HFFc6 (cell line): ENCODE measurements around the gene ATP11A. TPM values are rescaled to one million over a fixed set of nuclear protein-coding genes. Genes with fewer than 3 reads are reported as not detected.
A peak's percentile ranks its signal among the peaks of the same experiment; 100 is the strongest.

ENCODE experiments used
- DNase-seq: peaks from one replicate; pipeline ENCODE4 v3.0.0-alpha.2; 2018
- H3K27ac Mint-ChIP-seq: 2 replicates; pipeline ENCODE4 v1.8.0; 2020; ENCODE audit warnings: mild to moderate bottlenecking, mixed read lengths
- H3K27me3 Mint-ChIP-seq: 2 replicates; pipeline ENCODE4 v1.8.0; 2021; ENCODE audit warnings: mild to moderate bottlenecking, moderate library complexity, mixed read lengths; ENCODE audit not compliant: insufficient read depth
- H3K36me3 Mint-ChIP-seq: 2 replicates; pipeline ENCODE4 v1.8.0; 2021; ENCODE audit warnings: low read depth, mixed read lengths
- H3K4me1 Mint-ChIP-seq: 2 replicates; pipeline ENCODE4 v1.8.0; 2020; ENCODE audit warnings: low read depth, mixed read lengths
- H3K4me3 Mint-ChIP-seq: 2 replicates; pipeline ENCODE4 v1.8.0; 2020; ENCODE audit warnings: mild to moderate bottlenecking, moderate library complexity, mixed read lengths
- H3K9me3 Mint-ChIP-seq: 2 replicates; pipeline ENCODE4 v1.8.0; 2020; ENCODE audit warnings: mild to moderate bottlenecking, mixed read lengths
- CTCF ChIP-seq: fragments of 200-600 bp; sonication (generic); IDR thresholded peaks from 2 replicates; pipeline ENCODE4 v1.5.0; 2021; ENCODE audit warnings: antibody characterized with exemption, mild to moderate bottlenecking
- total RNA-seq, 6 experiments: library from RNA; stranded (reverse); fragmentation: NEBNext Ultra II Directional; extraction: Animal tissue kit (Norgen Biotek cat#: 25700); gene quantifications; 2 replicates in 1 of 6; 3 replicates in 5 of 6; pipeline ENCODE4 v1.2.3, GENCODE V29; 2021

ATP11A gene
- total RNA-seq, 6 experiments from 2014 or later: 4.3 to 29.9 (median 6.5) TPM

GRCh38 chr13:112781287-112781686, 91.4 kb downstream of the ATP11A start:
- Mint-ChIP-seq H3K36me3 (peaks cover 5% of the 10 kb centered on the region), H3K9me3 (peaks cover 4% of the 10 kb centered on the region; the same call in 1 of the 2 replicates), H3K27me3 (no peaks in the 10 kb centered on the region), H3K4me3 (no peak overlapping the region), H3K4me1 (peaks cover 4% of the 10 kb centered on the region; the same call in 1 of the 2 replicates), H3K27ac (no peak overlapping the region)
- no peak for DNase-seq
- no peak for TF ChIP-seq CTCF

DNA sequence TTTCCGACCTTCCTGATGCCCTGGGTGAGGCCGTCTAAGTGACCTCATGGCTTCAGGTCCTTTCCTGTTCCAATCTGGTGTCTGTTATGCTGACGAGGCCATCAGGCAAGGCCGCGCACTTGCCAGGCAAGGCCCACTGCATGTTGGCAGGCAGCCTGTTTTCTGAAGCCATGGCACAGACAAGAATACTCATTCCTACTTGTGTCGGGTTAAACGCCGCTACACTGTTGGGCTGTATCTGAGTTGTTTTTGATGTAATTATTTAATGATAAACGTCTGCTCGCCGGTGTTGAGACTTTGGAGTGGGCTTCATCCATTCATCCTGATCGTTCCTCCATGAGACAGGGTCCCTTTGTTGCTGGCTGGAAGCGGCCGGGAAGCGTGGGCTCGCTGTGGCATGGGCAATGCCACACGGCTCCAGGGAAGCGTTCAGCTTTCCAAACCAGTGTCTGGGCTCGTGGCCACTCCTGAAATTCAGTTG, 92.1 kb downstream of the ATP11A start:
- peaks cover 7% of the 10 kb centered on the region; the same call in 1 of the 2 replicates for H3K9me3 Mint-ChIP-seq
- no peak for DNase-seq
- H3K27ac Mint-ChIP-seq: no peak overlapping the region

GRCh38 chr13:112782429-112783010, 92.7 kb downstream of the ATP11A start:
- no peak overlapping the region for H3K27ac Mint-ChIP-seq
- peaks cover 7% of the 10 kb centered on the region; the same call in 1 of the 2 replicates for H3K9me3 Mint-ChIP-seq
- no peak overlapping the region for H3K4me3 Mint-ChIP-seq
- no peaks in the 10 kb centered on the region for H3K27me3 Mint-ChIP-seq
- DNase-seq: no peak
- H3K36me3 Mint-ChIP-seq: peaks cover 5% of the 10 kb centered on the region
- H3K4me1 Mint-ChIP-seq: peaks cover 4% of the 10 kb centered on the region; the same call in 1 of the 2 replicates
- TF ChIP-seq CTCF: no peak

More for the DNA sequence above, 92.1 kb downstream of the ATP11A start:
- Mint-ChIP-seq H3K36me3 (peaks cover 5% of the 10 kb centered on the region), H3K4me1 (peaks cover 4% of the 10 kb centered on the region; the same call in 1 of the 2 replicates), H3K4me3 (no peak overlapping the region), H3K27me3 (no peaks in the 10 kb centered on the region)
- no peak for TF ChIP-seq CTCF

DNA sequence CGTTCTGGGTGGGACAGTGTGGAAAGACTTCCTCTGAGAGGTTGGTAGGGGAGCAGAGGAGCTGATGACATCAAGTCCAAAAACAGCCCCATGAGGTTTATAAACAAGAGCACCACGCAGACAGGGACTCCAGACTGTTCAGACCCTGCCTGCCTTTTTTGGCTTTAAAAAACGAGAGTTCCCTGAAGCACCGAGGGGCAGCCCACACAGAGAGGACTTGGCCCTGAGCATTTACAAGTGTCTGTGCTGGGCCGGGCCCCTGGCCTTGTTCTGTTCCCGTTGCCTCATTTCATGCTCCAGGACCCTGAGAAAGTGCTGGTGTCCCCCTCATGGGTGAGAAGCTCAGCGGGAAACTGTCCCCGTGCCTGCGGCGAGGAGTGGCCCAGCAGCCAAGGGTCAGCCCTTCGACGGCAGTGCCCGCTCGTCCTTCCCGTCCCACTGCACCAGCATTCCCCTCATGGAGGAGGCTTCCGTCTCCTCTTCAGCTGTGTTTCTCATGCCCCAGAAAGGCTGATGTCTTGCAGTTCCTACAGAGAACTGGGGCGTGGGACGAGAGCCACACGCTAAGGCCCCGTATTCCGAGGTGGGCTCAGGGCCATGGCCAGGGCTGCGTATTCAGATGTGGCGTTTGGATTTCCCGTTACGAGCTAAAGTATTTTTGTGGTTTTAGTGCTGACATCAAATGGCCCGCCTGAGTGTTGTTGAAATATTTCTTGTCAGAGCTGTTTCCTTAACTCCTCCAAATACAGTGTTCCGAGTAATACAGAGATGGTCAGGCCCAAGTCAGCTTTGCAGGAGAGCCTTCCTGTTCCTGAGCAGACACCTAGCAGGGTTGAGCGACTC, 93.5 kb downstream of the ATP11A start:
- Mint-ChIP-seq H3K9me3 (peaks cover 7% of the 10 kb centered on the region; the same call in 1 of the 2 replicates), H3K4me1 (peaks cover 4% of the 10 kb centered on the region; the same call in 1 of the 2 replicates), H3K27ac (peak overlapping the region; percentile 5; the same call in 1 of the 2 replicates), H3K4me3 (no peak overlapping the region), H3K27me3 (no peaks in the 10 kb centered on the region), H3K36me3 (peaks cover 5% of the 10 kb centered on the region)
- DNase-seq: no peak
- no peak for TF ChIP-seq CTCF

- Mint-ChIP-seq H3K4me3 (no peak overlapping the region), H3K36me3 (peaks cover 5% of the 10 kb centered on the region), H3K9me3 (peaks cover 12% of the 10 kb centered on the region; the same call in 1 of the 2 replicates), H3K27me3 (no peaks in the 10 kb centered on the region), H3K27ac (peak overlapping the region; percentile 5; the same call in 1 of the 2 replicates), H3K4me1 (peaks cover 4% of the 10 kb centered on the region; the same call in 1 of the 2 replicates)
- no peak for TF ChIP-seq CTCF
- DNase-seq: no peak
These were observed 94.1 kb downstream of the ATP11A start for GRCh38 chr13:112783978-112784371.
